ENCODE measurements around the gene LYSMD4.
"Not testable (repeated sequence)": the region's sequence is repeated elsewhere in the genome, so short reads cannot be mapped to it uniquely, and the experiment has no call there.

DNA sequence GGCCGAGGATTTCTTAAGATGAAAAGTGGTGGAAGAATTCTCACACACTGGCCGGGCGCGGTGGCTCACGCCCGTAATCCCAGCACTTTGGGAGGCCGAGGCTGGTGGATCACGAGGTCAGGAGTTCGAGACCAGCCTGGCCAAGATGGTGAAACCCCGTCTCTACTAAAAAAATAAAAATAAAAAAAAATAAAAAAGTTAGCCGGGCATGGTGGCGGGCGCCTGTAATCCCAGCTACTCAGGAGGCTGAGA is 729 bp upstream of the LYSMD4 start:
- not testable (repeated sequence) for TF ChIP-seq CTCF (conservative IDR thresholded peaks at IDR 0.05 in 1 of 2, IDR thresholded peaks at IDR 0.05 in 1 of 2; ENCODE audit: low read depth in 1 of 2, low read length in 2 of 2); EZH2 (IDR thresholded peaks at IDR 0.05; ENCODE audit: low read length, missing control alignments)

Measured in fibroblast of lung (primary cell).